HUDEP-2 (cell line): Measurements from ENCODE around the gene NOXA1.
"Not testable (repeated sequence)": the region's sequence is repeated elsewhere in the genome, so short reads cannot be mapped to it uniquely, and the experiment has no call there.

ENCODE experiments used
- DNase-seq, 76 experiments: peaks; one replicate each; lab custom pipeline; 2025; ENCODE audit not compliant: unreplicated experiment in 76 of 76; lab: John Stamatoyannopoulos, UW

The NOXA1 gene, protein sequence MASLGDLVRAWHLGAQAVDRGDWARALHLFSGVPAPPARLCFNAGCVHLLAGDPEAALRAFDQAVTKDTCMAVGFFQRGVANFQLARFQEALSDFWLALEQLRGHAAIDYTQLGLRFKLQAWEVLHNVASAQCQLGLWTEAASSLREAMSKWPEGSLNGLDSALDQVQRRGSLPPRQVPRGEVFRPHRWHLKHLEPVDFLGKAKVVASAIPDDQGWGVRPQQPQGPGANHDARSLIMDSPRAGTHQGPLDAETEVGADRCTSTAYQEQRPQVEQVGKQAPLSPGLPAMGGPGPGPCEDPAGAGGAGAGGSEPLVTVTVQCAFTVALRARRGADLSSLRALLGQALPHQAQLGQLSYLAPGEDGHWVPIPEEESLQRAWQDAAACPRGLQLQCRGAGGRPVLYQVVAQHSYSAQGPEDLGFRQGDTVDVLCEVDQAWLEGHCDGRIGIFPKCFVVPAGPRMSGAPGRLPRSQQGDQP

DNA sequence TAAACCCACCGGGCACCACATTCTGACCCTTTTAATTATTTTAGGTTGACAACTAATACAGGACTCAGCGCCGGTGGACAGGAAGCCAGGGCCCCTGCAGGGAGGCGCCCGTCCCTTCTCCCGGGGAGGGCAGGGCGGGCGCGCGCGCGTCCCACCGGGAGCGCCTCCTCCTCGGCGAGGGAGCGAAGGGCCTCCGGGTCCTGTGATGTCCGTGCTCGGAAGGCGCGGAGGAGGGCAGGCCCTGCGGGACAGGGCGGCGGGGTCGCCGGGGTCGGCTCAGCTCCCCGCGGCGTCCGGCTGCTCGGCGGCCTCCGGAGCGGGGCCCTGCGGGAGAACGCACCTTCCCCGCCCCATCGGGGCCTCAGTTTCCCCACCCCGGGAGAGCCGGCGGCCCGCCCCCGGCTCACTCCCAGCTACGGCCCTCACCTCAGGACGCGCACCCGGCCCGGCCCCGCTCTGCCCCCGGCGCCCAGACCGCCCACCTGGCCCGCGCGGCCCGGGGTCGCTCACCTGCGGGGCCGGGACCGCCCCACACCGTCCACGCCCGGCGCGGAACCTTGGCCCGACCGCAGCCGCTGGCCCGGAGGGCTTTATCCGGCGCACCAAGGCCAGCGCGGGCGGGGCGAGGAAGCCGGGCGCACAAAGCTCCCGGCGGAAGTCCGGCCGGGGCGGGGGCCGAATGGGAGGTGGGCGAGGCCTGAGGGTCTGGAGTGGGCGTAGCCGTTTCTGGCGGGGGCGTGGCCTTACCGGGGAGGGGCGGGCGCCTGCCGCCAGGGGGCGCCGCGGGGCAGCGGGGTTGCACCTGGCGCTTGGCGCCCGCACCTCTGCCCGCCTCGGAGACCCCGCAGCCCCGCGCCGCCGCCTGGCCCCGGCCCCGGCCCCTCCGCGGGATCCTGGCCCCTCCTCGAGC, at the start of gene NOXA1, which contains the start of gene EXD3:
Gene NOXA1 (plus strand): TSS at position 790 of the 910 bp plus-strand sequence. CDS start 137 bp downstream, outside the sequence.
Gene EXD3 (minus strand): TSS at position 559 of the 910 bp plus-strand sequence. CDS start 27,805 bp downstream, outside the sequence.
- peak in 73 of 76 experiments; percentile 36 to 96 (median 89) for DNase-seq

DNA sequence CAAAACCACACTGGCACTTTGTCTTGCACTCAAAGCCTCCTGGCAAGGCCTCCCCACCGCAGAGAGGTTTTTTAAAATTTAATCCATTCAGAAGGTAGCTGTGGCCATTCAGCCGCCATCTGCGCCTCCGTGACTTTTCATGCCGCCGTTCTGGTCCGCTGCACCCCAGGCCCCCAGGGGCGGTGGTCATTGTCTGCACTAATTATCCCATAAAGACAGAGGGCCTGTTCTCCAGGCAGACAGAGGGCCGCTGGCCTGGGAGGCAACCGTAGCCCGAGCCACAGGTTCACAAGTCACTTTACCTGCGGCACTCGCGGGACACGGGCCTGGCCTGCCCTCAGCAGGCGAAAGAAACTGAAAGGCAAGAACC, 49.6 kb upstream of the NOXA1 start:
- no peak for DNase-seq

DNA sequence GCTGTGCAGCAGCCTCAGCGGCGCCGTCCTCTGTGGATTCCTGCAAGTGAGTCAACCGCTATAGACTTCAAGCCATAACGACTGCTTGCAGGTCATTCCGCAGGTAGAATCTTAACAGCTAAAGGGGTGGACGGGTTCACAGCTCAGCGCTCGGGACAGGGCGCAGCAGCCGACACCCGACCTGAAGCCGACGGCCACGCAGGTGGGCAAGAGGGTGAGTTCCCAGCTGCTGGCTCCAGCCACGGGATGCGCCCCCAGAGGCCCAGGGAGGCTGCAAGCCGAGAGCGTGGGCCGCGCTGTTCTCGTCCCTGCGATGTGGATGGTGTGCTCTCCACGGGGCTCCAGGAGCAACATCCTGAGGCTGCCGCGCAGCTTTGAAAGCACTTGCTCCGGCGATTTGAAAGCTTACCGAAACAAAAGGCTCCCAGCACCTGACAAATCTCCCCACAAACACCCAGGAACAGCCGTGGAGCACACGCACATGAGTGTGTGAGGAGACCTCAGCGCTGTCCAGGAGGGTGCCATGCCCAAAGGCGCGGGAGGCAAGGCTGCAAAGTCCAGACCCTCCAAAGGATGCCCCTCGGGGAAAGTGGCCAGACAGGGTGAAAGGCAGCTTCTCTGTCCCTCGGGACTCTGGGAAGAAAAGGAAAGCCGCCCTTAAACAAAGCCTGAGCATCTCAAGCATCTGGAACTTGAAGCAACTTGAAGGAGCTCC, 48.9 kb upstream of the NOXA1 start:
- DNase-seq, result no peak

DNA sequence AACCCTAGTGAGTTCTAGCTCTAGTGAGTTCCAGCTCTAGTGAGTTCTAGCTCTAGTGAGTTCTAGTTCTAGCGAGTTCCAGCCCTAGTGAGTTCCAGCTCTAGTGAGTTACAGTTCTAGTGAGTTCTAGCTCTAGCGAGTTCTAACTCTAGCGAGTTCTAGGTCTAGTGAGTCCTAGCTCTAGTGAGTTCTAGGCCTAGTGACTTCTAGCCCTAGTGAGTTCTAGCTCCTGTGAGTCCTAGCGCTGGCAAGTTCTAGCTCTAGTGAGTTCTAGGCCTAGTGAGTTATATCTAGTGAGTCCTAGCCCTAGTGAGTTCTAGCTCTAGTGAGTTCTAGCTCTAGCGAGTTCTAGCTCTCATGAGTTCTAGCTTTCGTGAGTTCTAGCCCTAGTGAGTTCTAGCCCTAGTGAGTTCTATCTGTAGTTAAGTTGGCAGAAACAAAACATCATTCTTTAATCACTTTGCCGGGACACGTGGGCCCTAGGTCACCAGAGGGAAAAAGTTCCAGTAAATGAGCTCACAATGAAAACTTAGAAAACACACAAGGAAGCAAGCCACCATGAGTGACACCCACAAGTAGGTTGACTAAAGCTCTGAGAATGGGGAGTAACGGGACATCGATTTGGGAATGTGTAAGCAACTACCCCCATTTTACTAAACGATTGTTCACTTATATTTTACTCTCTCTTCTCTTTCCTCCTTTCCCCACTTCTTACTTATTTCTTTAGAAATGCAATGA, 47.7 kb upstream of the NOXA1 start:
- DNase-seq, result no peak

DNA sequence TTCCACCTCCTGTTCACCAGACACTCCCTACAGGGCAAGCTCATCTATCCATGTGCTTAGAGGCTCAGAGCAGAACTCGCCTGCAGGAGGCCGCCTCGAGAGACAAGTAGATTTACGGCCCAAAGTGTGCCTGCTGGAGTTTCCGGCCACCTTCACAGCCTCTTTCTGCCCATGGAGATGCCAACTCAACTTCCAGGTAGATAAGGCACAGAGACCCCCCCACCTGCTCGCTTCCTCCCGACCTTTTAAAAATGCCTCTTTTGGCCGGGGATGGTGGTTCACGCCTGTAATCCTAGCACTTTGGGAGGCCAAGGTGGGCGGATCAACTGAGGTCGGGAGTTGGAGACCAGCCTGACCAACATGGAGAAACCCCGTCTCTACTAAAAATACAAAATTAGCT, 46.8 kb upstream of the NOXA1 start:
- no peak for DNase-seq

DNA sequence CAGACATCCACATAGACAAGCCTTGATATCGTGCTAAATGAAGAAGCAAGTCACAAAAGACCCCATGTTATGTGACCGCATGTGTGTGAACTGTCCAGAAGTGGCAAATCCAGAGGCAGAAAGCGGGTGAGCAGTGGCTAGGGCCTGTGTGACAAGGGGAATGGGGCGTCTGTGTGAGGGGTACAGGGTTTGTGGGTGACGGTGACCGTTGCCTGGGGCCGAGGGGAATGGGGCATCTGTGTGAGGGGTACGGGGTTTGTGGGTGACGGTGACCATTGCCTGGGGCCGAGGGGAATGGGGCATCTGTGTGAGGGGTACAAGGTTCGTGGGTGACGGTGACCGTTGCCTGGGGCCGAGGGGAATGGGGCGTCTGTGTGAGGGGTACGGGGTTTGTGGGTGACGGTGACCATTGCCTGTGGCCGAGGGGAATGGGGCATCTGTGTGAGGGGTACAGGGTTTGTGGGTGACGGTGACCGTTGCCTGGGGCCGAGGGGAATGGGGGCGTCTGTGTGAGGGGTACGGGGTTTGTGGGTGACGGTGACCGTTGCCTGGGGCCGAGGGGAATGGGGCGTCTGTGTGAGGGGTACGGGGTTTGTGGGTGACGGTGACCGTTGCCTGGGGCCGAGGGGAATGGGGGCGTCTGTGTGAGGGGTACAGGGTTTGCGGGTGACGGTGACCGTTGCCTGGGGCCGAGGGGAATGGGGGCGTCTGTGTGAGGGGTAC, 44.3 kb upstream of the NOXA1 start:
- not testable (repeated sequence) for DNase-seq

DNA sequence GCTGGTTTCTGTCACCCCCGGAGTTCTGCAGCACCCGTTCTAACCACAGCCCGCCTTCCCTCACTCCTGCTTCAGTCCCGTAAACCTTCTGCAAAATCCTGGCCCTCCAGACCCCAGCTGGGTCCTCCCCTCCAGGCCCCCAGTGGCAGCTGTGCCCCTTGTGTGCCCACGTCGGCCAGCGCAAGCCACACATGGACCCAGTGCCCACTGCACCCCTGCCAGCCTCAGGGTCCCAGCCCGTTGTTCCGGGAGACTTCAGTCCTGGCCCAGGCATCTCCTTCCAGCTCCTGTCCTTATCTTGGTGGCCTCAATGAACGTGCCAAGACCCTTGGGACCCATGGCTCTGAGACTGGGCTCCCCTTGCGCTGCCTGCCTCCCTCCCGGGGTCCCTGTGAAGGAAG, 43.4 kb upstream of the NOXA1 start:
- DNase-seq, result no peak

DNA sequence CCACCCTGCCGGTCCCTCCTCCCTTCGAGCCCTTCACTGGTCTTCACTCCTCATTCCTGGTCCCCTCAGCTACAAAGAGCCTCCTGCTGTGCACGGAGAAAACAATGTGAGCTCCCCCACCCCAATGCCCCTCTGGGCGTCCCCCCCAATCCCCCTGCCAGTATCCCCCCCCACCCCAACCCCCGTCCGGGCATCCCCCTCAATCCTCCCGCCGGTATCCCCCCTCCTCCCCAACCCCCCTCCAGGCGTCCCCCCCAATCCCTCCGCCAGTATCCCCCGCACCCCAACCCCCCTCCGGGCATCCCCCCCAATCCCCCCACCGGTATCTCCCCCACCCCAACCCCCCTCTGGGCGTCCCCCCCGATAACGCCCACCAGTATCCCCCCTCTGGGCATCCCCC, 43.0 kb upstream of the NOXA1 start:
- no peak for DNase-seq

DNA sequence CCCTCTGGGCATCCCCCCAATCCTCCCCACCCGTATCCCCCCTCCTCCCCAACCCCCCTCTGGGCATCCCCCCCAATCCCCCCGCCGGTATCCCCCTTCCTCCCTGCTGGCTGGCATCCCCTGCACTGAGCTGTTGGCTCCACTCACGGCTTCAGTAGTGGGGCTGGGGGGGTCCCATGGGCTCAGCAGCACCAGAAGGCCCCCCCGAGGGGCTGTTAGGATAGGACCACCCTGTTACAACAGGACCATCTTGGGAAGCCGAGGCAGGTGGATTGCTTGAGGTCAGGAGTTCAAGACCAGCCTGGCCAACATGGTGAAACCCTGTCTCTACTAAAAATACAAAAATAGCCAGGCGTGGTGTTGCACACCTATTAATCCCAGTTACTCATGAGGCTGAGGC, 42.6 kb upstream of the NOXA1 start:
- no peak for DNase-seq

DNA sequence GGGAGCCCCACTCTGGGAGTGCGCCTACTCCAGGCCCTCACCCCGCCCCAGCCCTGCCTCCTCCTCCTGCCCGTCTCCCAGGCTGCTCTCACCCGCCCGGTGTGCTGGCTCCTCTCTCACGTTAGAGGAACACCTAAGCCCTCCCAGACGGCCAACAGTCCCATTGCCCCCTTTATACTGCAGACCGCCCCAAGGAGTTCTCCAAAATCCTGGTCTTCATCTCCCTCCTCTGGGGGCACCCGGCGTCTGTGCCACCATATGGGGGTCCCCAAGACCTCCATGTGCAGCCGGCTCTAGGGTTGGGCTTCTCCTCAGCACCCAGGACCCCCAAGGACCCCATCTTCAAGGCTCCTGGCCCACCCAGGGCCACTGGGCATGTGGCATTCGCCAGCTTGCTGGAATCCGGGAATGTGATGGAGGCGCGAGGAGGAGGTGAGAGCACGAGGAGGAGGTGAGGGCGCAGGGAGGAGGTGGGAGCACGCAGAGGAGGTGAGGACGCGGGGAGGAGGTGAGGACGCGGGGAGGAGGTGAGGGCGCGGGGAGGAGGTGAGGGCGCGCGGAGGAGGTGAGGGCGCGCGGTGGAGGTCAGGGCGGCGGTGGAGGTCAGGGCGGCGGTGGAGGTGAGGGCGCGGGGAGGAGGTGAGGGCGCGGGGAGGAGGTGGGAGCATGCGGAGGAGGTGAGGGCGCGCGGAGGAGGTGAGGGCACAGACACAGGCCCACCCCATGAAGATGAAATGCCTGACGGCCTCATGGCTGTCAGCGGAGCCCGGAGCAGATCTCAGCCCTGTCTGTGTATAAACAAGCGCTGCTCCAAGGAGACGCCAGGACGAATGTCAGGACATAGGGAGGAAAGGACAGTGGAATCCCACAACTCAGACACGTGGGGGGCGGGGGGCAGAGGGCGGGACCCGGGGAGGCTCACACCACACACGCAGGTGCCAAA, 41.4 kb upstream of the NOXA1 start:
- DNase-seq, result no peak

DNA sequence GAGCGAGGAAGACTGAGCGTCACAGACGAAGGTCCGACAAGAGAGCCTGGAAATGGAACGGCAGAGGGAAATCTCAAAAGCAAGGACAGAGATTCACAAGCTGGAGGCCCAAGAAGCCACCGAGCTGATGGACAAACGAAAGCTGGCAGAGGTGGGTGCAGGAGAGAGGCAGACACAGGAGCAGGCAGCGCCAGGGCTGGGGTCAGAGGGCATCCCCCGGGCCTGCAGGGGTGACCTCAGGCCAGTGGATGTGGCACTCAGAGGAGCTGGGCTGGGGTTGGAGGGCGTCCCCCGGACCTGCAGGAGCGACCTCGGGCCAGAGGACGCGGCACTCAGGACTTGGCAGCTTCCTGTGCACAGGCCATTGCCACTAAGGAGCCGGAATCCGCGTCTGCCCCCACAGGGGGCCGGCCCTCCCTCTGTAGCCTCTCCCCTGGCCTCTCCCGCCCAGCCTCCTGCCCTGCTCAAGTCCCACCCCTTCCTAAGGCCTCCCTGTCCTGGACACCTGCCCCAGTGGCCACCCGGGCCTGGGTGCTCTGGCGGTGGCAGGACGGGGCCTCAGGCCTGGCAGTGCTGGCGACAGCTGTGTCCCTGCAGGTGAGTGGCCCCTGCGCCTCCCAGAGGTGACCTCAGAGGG, 40.6 kb upstream of the NOXA1 start:
- DNase-seq, result no peak

DNA sequence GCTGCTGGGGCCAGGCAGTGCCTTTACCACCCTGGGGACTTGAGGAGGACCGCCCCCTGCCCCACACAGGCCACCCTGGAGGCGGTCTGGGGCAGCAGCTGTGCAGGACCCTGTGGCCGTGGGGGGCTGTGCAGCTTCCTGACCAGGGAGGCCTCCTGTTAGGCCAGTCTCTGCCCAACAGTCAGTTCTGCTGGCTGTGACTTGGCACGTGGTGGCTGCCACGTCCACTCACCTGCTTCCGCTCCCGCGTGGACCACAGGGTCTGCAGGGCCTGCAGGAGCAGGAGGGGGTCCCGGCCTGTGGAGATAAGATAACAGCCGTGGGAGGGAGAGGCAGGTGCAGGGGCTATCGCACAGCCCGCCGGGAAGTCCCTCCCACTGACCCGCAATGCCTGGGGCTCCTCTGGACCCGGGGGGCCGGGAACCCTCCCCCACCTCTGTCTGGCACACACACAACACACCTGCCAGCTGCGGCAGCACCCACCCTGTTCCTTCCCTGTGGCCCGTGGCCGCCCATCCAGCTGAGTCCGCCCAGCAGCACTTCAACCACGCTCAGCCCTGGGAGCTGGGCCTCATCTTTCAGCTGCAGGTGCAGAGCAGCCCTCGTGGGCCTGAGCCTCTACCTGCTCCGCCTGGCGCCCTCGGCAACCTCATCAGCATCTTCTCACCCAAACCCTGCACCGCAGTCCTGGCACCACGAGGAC, 40.0 kb upstream of the NOXA1 start:
- peak in 2 of 76 experiments; percentile 24 to 37 for DNase-seq

DNA sequence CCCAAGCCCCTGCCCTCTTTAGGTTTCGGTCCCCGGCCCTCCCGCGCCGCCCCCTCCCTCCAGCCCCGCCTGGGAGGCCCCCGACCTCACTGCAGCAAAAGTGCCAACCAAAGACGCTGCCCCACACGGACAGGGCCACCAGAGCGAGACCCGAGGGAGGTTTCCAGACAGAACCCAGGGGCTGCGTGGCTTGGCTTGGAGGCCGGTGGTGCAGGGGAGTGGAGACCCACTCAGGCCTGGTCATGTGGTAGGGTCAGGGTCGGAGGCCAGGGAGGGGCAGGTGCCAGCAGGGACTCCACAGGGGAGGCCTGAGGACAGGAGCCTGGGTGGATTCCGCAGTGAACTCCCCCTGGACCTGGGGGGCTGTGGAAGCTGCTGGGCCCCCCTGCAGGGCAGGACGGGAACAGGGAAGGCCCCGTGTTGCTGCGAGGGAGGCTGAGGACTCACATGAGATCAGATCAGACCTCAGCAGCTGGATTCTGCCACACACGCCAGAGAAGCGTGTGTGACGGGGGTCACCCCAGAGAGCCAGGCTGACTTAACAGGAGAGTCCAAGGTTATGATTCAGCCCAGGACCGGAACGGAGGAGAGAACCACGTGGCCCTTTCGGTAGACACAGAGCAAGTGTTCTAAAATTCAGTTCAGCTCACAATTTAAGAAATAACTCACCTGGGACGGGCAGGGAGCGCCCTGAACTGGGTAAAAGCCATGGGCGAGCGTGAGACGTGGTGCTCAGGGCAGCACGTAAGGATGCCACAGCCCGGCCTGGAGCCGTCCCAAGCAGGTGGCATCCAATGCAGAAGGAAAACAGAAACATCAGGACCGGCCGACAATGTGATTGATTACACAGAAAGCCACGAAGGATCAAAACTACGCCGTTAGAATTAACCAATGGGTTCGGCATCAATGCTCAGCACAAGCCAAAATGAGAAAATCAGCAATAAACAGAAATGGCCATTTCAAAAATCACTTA, 39.1 kb upstream of the NOXA1 start:
- no peak for DNase-seq

DNA sequence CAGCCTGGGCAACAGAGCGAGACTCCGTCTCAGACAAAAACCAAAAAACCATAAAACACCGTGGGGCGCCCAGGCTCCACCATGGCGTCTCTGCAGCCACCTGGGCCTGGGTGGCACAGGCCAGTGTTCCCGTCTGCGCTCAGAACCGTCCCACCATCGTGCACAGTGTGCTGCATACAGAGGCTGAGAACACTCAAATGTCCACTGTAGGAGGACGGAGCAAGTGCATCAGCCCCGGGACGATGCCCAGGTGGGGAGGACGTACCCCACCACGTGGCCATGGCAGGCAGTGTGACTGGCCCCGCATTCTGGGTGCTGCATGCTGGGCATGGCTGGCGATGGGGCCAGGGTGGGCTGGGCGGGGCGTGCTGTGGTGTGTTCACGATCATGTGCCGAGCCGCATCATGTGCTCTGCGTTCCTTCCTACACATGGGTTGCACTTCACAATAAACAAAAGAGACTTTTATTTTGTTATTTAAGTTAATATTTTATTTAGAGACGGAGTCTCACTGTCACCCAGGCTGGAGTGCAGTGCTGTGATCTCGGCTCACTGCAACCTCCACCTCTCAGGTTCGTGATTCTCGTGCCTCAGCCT, 38.0 kb upstream of the NOXA1 start:
- no peak for DNase-seq

DNA sequence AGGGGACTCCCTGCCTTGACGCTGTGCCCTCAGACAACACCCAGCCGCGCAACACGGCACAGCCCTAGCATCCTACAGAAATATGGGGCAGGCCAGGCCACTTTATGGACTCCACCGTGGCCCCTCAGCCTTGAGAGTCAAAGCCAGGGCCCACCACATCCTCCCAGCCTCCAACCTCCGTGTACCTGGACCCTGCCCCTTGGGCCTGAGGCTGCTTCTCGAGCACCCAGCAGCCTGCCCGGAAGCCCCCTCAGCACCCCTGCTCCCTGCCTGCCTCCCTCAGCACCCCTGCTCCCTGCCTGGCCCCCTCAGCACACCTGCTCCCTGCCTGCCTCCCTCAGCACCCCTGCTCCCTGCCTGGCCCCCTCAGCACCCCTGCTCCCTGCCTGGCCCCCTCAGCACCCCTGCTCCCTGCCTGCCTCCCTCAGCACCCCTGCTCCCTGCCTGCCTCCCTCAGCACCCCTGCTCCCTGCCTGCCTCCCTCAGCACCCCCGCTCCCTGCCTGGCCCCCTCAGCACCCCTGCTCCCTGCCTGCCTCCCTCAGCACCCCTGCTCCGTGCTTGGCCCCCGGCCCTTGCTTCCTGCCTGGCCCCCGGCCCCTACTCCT, 36.6 kb upstream of the NOXA1 start:
- not testable (repeated sequence) for DNase-seq
